NCI-H524 treated with DMSO at 0.1 percent for 48 hours (cell line): Measurements from ENCODE around the gene CFAP77.
A peak's percentile ranks its signal among the peaks of the same experiment; 100 is the strongest.

Experiments
- DNase-seq: peaks from one replicate; lab custom pipeline; 2025; lab: John Stamatoyannopoulos, UW

Gene CFAP77

DNA sequence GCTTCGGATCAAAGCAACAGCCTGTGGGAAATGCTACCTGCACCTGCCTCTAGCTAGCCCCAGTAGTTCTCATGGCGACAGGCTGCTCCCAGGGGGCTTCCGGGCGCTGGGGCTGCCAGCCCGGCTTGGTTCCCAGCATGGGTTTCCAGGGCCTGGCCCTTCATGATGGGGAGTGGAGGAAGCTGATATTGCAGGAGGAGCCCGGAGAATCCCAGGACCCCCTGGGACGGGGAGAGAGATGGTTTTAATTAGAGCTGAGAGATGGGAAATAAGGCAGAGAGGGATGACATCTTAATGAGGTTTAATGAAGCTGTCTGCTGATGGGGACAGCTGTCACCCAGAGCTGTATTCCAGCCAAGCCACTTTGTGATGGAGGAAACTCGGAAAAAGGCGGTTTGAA is 78.6 kb downstream of the CFAP77 start:
- peak; percentile 82 for DNase-seq

DNA sequence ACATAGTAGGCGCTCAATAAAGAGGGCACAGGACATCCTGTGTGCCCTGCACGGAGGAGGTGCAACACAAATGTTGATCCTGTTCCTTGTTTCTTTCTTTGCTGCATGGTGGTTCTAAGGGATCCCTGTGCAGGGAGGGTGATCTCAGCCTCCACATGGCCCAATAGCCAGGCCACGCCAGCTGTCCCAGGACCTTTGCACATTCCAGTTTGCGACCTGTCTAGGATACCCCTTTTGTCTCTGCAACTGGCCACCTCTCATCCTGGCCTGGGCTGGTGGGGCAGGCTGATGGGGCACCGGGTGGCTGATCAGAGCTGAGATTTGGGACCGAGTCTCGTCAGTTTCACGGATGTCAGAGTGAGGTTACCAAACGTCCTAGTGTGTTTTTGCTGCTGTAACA is 79.5 kb downstream of the CFAP77 start:
- DNase-seq, result no peak

DNA sequence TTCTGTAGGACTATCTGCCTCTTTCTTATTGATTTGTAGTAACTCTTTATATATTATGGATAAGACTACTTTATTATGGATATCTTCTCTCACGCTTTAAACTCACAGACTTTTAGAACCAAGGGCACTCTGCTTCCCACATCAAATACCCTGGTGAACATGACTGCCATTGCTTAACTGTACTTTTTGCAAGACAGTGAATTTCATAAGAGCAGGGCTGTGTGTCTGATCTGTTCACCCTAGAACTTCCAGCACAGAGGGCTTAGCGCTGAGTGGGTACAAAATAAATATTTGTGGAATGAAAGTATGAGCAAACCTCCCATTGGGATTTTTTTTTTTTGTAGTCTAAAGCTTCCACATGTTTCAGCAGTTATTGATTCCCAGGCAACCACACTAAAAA is 84.8 kb downstream of the CFAP77 start:
- DNase-seq, result no peak

DNA sequence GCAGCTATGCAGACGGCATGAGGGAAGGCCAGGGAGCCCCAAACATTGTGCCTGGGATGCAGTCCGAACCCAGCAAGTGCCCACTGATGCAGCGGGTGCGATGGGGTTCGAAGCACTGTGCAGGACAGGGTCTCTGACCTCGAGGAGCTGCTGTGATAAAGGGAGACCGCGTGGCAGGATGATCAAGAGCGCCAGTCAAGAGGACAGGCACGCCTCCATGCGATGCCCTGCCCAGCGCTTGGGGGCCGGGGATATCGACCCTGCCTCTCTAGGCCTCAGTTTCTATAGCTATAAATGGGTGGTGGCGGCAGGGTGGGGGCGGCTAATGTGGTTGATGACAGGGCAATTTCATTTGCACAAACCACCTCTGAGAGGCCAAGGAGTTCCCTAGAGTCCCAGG is 87.7 kb downstream of the CFAP77 start:
- no peak for DNase-seq

DNA sequence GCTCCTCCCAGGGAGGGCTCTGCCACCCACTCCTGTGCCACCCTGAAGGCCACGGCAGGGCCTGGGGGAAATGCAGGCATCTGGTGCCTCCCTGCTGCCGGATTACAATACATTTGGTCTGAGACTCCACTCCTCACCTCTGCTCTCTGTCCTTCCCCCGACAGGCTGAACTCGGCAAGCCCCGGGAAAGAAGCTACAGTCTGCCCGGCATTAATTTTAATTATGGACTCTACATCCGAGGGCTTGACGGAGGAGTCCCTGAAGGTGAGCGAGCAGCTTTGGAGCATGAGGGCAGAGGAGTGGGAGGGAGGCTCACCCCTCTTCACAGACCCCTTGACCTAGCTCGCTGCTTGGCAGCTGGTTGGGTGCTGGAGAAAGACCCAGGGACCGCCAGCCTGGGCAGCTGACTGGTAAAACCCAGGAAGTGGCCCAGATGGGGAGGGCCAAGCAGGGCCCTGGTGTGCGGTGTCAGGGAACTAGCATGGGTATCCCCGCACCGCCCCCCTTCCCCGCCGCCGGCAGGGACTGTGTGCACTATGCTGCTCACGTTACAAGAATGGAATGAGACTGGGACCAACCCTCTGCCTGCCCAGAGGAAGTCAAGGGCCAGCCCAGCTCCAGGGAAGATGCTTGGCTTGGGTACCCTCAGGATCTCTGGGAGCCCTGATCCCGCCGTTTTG is 88.7 kb downstream of the CFAP77 start:
- no peak for DNase-seq

DNA sequence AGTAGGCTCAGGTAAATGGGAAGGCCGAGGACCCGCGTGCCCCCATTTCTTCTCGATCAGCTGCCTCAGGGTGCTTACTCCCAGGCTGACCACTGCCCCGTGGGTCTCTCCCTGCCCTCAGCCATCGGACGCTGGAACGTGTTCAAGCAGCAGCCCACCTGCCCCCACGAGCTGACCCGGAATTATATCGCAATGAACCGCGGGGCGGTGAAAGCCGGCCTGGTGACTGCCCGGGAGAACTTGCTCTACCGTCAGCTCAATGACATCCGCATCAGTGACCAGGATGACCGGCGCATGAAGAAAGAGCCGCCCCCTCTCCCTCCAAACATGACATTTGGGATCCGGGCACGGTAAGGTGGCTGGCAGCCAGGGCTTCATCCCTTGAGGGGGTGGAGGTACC is 89.2 kb downstream of the CFAP77 start:
- no peak for DNase-seq

DNA sequence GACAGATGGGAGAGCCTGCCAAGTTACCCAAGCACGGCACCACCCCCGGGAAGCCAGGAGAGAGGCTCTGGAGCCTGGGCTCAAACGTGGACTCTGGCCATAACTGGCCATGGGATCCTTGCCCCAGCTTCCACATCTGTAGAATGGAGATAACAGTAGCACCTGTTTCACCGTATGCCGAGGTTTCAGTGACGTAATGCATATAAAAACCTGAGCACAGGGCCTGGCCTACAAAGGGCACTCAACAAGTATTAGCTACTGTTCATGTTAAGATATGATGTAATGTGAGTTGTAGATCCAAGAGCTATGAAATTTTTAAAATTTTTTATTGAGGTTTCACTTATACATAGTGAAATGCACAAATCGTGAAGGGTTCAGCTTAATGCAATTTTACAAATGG is 90.2 kb downstream of the CFAP77 start:
- DNase-seq, result no peak

DNA sequence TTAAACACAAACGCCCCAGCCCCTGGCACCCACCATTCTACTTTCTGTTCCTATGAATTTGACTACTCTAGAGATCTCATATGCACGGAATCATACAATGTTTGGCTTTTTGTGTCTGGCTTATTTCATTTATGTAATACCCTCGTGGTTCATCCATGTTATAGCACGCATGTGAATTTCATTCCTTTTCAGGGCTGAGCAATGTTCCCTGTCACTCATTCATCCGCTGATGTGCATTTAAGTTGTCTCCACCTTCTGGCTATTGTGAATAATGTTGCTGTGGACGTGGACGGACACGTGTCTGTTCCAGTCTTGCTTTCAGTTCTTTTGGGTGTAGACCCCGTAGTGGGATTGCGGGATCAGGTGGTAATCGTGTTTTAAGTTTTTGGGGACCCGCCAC is 92.5 kb downstream of the CFAP77 start:
- DNase-seq, result no peak

DNA sequence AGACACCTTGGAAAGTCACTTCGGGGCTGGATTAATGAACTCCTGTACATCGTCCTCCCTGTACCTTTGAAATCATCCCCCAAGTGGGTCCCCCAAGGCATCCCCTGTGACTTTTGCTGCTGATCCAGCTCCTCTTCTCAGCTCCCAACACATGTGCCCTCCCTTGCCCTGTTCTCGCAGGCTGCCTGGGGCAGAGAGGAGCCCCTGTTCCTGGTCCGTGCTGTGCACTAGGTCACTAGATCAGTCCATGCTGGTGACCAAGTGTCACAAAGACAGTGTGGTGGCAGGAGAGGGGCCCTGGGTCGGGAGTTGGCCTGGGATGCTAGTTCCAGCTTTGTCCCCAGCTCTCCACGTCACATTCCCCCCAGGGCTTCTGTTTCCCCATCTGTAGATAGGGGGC is 93.1 kb downstream of the CFAP77 start:
- no peak for DNase-seq

DNA sequence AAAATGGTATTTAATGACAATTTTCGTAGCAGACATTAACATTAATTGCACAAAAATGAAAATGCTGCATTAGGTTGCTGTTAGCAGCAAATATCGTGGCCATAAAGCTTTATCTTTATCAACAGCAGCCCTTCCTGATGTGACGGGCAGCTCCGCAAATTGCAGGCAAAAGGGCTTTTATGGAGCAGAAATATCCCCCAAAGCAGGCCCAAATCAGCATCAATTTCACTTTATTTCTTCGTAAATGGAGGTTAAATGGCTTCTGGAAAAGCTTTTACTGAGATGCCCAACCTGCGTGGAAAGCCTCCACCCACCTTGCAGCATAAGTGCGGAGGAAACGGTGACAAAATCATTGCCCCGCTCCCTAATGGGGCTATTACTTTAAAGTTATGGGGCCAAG is 94.5 kb downstream of the CFAP77 start:
- DNase-seq, result no peak

DNA sequence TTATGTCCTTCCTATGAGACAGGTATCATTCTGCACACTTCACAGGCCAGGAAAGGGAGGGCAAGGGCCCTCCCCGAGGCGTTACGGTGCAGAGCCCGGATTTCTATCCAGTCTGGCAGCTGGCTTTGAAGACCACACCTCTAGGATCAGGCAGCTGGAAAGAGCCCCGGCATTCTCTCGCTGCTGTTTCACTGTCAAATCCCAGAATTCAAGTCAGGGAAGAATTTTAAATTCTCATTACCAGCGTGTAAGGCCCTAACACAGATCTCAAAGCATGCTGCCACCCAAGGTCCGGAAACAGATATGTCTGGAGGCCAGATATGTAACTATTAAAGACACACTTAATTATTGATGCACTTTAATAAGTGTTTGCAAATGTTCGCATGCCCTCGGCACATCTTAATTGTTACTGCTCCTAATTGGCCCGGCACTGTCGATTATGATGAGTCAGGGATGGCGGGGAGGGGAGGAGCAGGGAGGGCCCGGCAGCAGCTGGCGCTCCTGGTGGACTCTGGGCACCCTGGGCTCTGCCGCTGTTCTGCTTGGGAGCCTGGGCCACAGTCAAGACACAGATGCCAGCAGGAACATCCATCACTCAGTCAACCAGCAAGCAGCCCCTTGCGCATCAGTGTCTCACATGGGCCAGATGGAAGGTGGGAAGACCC is 96.1 kb downstream of the CFAP77 start:
- no peak for DNase-seq

DNA sequence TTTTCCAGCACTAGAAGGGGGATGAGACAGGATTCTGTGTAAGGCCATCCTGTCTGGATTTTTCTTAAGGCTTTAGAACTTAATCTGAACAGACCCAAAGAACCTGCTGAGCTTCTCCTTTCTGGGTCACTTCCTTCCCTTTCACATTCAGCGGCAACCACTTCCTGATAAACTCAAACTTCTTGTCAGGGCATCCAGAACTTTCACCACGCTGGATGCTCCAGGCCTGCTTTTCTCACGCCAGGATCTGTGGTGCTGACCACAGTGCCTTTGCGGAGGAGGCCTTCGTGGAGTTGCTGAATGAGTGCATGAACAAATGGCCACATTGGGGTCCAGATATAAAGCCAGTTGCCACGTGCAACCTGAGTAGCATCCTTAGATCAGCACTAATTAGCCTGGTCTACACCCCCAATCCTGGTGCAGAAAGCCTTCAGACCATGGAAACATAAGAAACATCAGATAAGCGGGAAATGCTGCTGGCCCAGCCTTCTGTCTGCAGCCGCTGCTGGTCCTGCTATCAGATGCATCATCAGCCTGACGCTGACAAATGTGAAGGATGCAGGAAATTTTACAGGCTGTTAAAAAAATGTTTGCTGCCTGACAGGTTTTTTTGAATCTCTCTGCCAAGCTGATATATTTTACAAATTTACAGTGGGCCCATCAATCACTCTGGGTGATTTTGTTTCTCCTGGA is 97.1 kb downstream of the CFAP77 start:
- no peak for DNase-seq

DNA sequence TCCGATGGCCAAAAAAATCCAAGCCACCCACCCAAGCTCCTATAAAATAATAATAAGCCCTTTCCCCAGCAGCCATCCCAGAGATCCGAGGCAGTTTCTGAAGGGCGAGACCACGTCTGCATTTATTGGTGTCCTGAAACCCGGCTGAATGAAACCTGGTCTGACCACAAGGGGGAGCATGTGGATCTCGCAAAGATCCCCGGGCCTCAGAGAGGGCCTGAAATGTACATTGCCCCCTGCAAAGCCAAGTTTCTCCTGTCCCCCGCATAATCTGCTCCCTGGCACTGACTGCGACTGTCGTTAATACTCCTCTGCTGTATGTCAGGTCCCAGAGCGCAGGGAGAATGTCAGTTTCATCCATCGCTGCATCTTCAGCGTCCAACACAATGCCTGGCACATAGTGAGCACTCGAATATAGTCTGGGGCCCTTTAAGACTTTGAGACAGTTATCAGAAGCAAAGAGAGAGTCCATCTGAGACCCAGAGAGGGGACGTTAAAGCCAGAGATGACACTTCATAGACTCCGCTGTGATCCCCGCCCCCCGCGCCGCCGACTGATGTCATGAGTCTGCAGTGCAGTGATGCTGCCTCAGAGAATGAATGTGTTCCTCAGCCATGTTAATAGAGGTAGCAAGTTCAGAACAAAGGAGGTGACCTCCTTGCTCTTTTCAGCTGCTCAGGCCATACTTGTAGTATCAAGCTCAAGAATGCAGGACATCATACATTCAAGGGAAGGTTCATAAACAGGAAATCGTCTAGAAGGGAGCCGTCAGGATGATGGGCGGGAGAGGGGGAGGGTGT is 97.9 kb downstream of the CFAP77 start:
- peak; percentile 22 for DNase-seq

DNA sequence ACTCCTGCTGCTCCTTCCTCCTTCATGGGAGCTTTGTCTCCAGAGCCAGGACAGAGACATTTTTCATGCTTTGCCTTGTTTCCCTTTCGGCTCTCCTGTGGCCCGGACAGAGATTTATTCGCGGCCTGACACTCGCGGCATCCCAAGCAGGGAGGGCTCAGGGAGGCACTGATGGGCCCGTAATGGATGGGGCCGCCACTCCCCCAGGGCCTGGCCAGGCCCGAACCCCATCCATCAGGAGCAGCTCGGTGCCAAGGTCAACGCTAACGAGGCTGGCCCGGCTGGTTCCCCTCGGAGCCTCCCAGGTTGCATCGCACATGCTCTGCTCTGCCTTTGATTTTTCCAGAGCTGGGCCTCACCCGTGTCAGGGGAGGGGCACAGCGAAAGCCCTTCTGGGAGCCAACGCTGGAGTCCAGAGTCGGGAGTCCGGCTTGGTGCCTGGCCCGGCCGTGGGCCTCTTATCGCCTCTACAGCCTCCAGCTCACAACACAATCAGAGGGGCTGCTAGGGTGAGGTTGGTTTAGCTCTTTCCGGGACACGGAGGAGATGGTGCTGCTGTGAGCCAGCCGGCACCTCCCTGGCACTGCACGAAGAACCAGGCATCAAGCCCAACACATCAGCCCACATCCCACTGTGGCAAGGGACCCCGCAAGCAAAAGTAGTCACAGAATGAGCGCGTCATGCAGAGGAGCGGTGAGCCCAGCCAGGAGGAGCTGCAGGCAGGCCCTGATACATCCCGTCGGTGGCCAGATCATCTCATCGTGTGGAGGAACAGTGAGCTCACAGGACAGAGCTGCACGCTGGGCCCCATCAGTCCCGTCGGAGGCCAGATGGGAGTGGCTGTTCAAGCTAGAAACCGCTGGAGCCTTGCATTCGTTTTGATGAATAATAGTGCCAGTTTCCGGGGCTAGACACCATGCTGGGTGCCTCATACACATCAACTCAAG is 100.2 kb downstream of the CFAP77 start:
- no peak for DNase-seq

DNA sequence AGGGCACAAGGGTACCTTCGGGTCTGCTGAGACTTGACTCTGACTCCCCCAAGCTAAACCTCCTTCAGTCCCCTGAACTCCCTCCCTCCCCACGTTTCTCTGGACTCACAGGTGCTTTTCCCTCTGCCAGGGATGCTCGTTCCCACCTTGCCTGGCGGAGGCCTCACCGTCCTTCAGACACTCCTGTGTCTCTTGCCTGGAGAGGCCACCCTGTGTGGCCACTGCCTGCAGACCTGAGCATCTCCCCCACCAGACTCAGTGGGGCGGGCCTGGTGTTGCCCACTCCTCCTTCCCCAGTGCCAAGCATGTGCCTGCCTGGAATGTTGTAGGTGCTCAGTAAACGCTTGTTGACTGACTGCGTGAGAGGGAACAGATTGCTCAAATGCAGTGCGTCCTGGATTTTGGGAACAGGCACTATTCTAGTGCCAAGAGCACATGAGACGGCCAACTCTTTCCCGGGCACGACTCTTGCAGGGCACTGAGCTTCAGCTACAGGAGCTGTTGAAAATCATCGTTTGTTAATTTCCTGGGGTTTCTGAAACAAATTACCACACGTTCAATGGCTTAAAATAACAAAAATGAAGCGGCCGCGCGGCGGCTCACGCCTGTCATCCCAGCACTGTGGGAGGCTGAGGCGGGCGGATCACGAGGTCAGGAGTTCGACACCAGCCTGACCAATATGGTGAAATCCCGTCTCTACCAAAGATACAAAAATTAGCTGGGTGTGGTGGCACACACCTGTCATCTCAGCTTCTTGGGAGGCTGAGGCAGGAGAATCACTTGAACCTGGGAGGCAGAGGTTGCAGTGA is 101.4 kb downstream of the CFAP77 start:
- DNase-seq, result no peak

DNA sequence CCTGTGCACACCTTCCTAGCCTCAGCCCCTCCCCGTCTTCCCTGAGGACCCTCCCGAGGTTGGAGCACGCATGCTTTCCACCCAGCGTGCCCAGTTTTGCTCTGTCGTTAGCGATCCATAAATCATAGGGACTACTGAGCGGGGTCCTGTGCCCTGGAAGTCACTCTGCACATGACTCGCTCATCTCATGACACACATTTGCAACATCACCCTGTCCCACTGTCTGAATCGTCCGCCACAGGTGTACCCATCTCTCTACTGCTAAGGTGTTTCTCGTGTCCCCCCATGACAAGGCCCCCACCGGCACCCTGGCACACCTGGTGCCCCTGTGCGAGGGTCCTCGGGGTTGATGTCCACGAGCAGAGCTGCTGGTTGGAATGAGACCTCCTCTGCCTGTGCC is 103.4 kb downstream of the CFAP77 start:
- no peak for DNase-seq

DNA sequence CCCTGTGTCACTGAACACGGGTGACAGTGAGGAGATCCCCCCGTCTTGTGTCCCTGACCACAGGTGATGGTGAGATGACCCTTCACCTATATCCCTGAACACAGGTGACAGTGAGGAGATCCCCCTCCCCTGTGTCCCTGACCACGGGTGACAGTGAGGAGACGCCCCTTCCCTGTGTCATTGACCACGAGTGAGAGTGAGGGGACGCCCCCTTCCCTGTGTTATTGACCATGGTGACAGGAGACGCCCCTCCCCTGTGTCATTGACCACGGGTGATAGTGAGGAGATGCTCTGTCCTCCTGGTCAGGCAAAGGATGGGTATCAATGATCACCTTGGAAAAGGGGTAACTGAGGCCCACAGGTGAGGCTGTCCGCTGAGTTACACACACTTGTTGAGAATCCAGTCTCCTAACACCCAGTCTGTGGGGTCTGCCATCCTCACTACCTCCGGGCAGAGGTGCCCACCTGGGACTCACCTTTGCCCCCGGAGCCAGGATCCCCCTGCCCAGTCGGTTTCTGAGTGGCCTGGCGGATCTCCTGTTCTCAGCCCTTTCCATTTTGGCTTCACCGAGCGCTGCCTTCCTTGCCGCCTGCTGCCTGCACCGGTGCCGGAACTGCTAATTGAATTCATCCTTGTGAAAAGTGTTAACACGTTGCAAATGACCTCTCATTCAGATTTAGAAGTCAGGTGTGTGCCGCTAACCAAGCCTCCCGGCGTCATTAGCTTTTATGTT is 104.2 kb downstream of the CFAP77 start:
- no peak for DNase-seq

DNA sequence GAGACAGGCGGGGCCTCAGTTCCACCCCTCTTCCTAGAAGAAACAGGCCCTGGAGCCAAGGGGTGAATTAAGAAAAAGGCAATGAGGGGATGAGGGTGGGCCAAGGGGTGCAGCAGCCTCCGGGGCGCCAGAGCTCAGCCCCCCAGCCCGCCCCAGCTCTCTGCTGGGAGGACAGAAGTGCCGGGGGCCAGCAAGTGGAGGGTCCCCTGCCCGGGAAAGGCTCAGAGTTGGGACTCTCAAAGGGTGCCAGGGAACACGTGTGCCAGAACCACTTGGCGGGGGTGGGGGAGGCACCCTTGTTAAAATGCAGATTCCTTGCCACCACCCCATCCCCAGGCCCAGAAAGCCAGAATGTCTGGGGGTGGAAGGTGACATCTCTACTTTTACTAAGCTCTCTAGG is 104.8 kb downstream of the CFAP77 start:
- no peak for DNase-seq

DNA sequence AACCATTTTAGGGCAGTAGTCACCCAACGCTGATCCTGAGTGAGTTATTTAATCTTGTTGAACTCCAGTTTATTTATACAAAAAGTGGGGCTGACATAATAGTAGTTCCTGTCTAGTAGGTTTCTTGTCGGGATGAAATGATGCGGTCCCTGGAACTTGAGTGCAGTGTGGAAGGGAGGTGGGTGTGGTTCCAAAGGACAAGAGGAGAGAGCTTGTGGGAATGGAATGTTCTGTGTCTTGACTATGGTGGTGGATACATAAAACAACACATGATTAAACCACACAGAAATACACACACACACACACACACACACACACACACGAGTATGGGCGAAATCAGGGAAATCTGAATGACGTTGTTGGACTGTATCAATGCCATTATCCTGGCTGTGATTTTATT is 106.3 kb downstream of the CFAP77 start:
- no peak for DNase-seq

DNA sequence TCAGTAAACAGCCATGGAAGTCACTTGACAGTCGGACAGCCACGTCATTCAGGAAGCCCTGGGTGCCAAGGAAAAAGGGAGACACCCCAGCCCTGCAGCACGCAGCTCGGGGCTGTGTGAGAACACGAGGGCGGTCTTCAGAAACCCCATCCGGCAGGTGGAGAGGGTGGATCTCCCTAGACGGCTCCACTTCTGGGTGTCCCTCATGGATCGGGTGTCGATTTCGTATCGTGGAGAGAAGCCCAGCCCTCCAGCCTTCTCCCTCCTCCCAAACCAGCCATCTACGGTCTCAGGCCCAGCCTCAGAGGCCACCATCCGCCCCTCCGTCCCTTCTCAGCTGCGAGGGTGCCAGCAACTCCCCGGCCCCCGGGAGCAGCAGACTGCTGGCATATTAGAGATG is 106.9 kb downstream of the CFAP77 start:
- DNase-seq, result no peak
